ENCODE measurements around the gene ARFGAP3. TPM values are rescaled to one million over a fixed set of nuclear protein-coding genes. Genes with fewer than 3 reads are reported as not detected.

The ARFGAP3 gene
- total RNA-seq, 1 donor from 2014 or later: 59.5 TPM

DNA sequence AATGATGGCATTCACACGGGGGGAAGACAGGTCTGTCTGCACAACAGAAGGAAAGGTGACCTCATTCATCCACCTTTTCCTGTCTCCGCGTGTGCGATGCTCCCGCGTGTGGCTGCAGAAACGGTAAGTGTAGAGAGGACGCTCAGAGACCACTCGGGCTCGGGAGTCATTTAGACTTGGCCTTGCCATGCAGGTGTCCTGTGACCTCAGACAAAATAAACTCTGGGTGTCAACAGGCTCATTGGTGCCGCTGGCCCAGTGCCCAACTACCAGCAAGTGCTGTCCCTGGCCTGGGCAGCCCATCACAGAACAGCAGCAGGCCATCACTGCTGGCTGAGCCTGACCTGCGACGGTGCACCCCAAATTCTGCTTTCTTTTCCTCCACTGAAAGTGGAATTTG lies 48.1 kb upstream of the ARFGAP3 start:
- Mint-ChIP-seq H3K4me3 (ENCODE audit: unreplicated experiment) (peak overlapping the region; percentile 34), H3K27me3 (ENCODE audit: low read depth, unreplicated experiment) (no peaks in the 10 kb centered on the region), H3K27ac (ENCODE audit: unreplicated experiment) (no peak overlapping the region), H3K4me1 (ENCODE audit: low read depth, unreplicated experiment) (peaks cover 3% of the 10 kb centered on the region), H3K36me3 (ENCODE audit: low read depth, unreplicated experiment) (peaks cover 25% of the 10 kb centered on the region), H3K9me3 (ENCODE audit: unreplicated experiment) (no peaks in the 10 kb centered on the region)
- peaks cover 92% of the 10 kb centered on the region for H4K20me1 ChIP-seq (ENCODE audit: insufficient read depth, low read length)
- FAIRE-seq (no peak), DNase-seq (ENCODE audit: low read depth) (no peak)
- TF ChIP-seq EZH2 (IDR thresholded peaks at IDR 0.05; ENCODE audit: insufficient read depth, low read length): no peak
- TF ChIP-seq, protein P1, sequence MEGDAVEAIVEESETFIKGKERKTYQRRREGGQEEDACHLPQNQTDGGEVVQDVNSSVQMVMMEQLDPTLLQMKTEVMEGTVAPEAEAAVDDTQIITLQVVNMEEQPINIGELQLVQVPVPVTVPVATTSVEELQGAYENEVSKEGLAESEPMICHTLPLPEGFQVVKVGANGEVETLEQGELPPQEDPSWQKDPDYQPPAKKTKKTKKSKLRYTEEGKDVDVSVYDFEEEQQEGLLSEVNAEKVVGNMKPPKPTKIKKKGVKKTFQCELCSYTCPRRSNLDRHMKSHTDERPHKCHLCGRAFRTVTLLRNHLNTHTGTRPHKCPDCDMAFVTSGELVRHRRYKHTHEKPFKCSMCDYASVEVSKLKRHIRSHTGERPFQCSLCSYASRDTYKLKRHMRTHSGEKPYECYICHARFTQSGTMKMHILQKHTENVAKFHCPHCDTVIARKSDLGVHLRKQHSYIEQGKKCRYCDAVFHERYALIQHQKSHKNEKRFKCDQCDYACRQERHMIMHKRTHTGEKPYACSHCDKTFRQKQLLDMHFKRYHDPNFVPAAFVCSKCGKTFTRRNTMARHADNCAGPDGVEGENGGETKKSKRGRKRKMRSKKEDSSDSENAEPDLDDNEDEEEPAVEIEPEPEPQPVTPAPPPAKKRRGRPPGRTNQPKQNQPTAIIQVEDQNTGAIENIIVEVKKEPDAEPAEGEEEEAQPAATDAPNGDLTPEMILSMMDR (IDR thresholded peaks at IDR 0.05; ENCODE audit: insufficient read depth, low read depth, low read length): no peak
- no peak overlapping the region for H2AFZ ChIP-seq (ENCODE audit: low read depth, low read length)
- no peaks in the 10 kb centered on the region for H3K27me3 ChIP-seq (ENCODE audit: insufficient read depth, low read length)
- no peak overlapping the region for H3K4me3 ChIP-seq (ENCODE audit: insufficient read depth, low read depth, low read length)
- peaks cover 58% of the 10 kb centered on the region for H3K79me2 ChIP-seq (ENCODE audit: insufficient read depth, low read length)
- H3K27ac ChIP-seq (ENCODE audit: low read depth, low read length): no peak overlapping the region
- no peaks in the 10 kb centered on the region for H3K9me3 ChIP-seq (ENCODE audit: insufficient read depth, low read depth, low read length)
- H3K36me3 ChIP-seq (ENCODE audit: insufficient read depth, low read length): peaks cover 3% of the 10 kb centered on the region
- H3K9ac ChIP-seq (ENCODE audit: low read length): no peak overlapping the region
- peak overlapping the region; percentile 20 for H3K4me2 ChIP-seq (ENCODE audit: low read length)
- peaks cover 14% of the 10 kb centered on the region for H3K4me1 ChIP-seq (ENCODE audit: insufficient read depth, low read length)

DNA sequence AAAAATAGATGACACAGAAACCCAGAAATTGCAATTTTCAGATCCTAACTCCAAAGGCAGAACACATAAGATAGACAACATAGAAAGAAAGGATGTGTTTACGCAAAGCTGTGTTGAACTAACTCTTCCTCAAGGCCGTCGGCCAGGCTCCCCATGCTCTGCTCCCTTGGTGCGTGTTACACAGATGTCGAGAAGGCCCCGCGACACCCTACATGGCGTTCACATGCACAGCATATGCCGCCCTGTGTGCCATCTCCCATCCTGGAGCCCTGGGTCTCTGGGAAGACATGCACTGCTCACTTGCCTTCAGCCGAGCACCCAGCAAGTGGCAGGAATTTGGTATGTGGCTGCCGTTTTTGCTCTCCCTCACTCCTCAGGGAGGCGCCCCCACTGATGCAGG lies 47.0 kb upstream of the ARFGAP3 start:
- FAIRE-seq (no peak), DNase-seq (ENCODE audit: low read depth) (no peak)
- H3K4me2 ChIP-seq (ENCODE audit: low read length): no peak overlapping the region
- H4K20me1 ChIP-seq (ENCODE audit: insufficient read depth, low read length): peaks cover 96% of the 10 kb centered on the region
- no peaks in the 10 kb centered on the region for H3K27me3 Mint-ChIP-seq (ENCODE audit: low read depth, unreplicated experiment)
- peaks cover 3% of the 10 kb centered on the region for H3K36me3 ChIP-seq (ENCODE audit: insufficient read depth, low read length)
- TF ChIP-seq EZH2 (IDR thresholded peaks at IDR 0.05; ENCODE audit: insufficient read depth, low read length): no peak
- TF ChIP-seq, protein P1 (IDR thresholded peaks at IDR 0.05; ENCODE audit: insufficient read depth, low read depth, low read length): no peak
- peaks cover 14% of the 10 kb centered on the region for H3K4me1 ChIP-seq (ENCODE audit: insufficient read depth, low read length)
- peaks cover 62% of the 10 kb centered on the region for H3K79me2 ChIP-seq (ENCODE audit: insufficient read depth, low read length)
- H3K36me3 Mint-ChIP-seq (ENCODE audit: low read depth, unreplicated experiment): peaks cover 32% of the 10 kb centered on the region
- peaks cover 3% of the 10 kb centered on the region for H3K4me1 Mint-ChIP-seq (ENCODE audit: low read depth, unreplicated experiment)
- H3K9ac ChIP-seq (ENCODE audit: low read length): no peak overlapping the region
- no peak overlapping the region for H3K4me3 Mint-ChIP-seq (ENCODE audit: unreplicated experiment)
- H2AFZ ChIP-seq (ENCODE audit: low read depth, low read length): no peak overlapping the region
- H3K27ac Mint-ChIP-seq (ENCODE audit: unreplicated experiment): peak overlapping the region; percentile 6
- no peak overlapping the region for H3K4me3 ChIP-seq (ENCODE audit: insufficient read depth, low read depth, low read length)
- no peaks in the 10 kb centered on the region for H3K27me3 ChIP-seq (ENCODE audit: insufficient read depth, low read length)
- no peak overlapping the region for H3K27ac ChIP-seq (ENCODE audit: low read depth, low read length)
- no peaks in the 10 kb centered on the region for H3K9me3 Mint-ChIP-seq (ENCODE audit: unreplicated experiment)
- H3K9me3 ChIP-seq (ENCODE audit: insufficient read depth, low read depth, low read length): no peaks in the 10 kb centered on the region

DNA sequence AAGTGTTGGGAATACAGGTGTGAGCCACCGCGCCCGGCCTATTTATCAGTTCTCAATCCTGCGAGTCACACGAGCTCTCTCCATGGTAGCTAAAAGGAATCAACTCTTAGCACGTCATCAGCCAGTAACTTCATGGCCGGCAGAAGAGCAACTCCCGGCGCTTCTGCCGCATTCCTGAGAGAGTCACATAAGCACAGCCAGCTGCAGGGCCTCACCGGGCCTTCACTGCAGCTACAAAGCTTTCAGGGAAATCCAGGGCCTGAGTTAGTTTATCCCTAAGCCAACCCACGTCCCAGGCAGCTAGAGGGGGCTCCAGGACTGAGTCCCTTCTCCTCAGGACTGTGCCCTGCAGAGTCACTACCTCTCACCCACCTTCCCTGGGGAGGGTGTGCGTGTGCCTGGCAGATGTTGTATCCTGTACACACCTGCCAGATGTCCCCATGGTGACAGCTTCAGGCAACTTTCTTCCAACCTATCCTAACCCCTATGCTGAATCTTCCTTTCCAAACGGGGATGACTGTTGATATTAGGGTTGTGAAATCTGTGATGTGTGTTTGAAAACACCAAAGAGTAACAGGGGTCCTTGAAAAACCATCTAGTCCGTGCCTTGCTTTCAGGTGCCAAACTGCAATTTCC lies 45.9 kb upstream of the ARFGAP3 start:
- H3K4me3 ChIP-seq (ENCODE audit: insufficient read depth, low read depth, low read length): no peak overlapping the region
- no peak for TF ChIP-seq EZH2 (IDR thresholded peaks at IDR 0.05; ENCODE audit: insufficient read depth, low read length)
- TF ChIP-seq, protein P1 (IDR thresholded peaks at IDR 0.05; ENCODE audit: insufficient read depth, low read depth, low read length): no peak
- H4K20me1 ChIP-seq (ENCODE audit: insufficient read depth, low read length): peaks cover 93% of the 10 kb centered on the region
- no peak overlapping the region for H3K27ac Mint-ChIP-seq (ENCODE audit: unreplicated experiment)
- H3K9me3 Mint-ChIP-seq (ENCODE audit: unreplicated experiment): no peaks in the 10 kb centered on the region
- no peak overlapping the region for H3K4me3 Mint-ChIP-seq (ENCODE audit: unreplicated experiment)
- peaks cover 2% of the 10 kb centered on the region for H3K4me1 Mint-ChIP-seq (ENCODE audit: low read depth, unreplicated experiment)
- H2AFZ ChIP-seq (ENCODE audit: low read depth, low read length): no peak overlapping the region
- H3K27me3 ChIP-seq (ENCODE audit: insufficient read depth, low read length): no peaks in the 10 kb centered on the region
- H3K4me1 ChIP-seq (ENCODE audit: insufficient read depth, low read length): peaks cover 14% of the 10 kb centered on the region
- no peak overlapping the region for H3K27ac ChIP-seq (ENCODE audit: low read depth, low read length)
- peaks cover 69% of the 10 kb centered on the region for H3K79me2 ChIP-seq (ENCODE audit: insufficient read depth, low read length)
- H3K4me2 ChIP-seq (ENCODE audit: low read length): no peak overlapping the region
- H3K36me3 ChIP-seq (ENCODE audit: insufficient read depth, low read length): peaks cover 3% of the 10 kb centered on the region
- H3K27me3 Mint-ChIP-seq (ENCODE audit: low read depth, unreplicated experiment): no peaks in the 10 kb centered on the region
- FAIRE-seq (no peak), DNase-seq (ENCODE audit: low read depth) (no peak)
- H3K9me3 ChIP-seq (ENCODE audit: insufficient read depth, low read depth, low read length): no peaks in the 10 kb centered on the region
- H3K9ac ChIP-seq (ENCODE audit: low read length): no peak overlapping the region
- peaks cover 33% of the 10 kb centered on the region for H3K36me3 Mint-ChIP-seq (ENCODE audit: low read depth, unreplicated experiment)
